ENCODE results near the gene ANKRD35. TPM values are rescaled to one million over a fixed set of nuclear protein-coding genes. Genes with fewer than 3 reads are reported as not detected.

The ANKRD35 gene
- total RNA-seq, 1 donor from 2014 or later: 0.77 TPM

DNA sequence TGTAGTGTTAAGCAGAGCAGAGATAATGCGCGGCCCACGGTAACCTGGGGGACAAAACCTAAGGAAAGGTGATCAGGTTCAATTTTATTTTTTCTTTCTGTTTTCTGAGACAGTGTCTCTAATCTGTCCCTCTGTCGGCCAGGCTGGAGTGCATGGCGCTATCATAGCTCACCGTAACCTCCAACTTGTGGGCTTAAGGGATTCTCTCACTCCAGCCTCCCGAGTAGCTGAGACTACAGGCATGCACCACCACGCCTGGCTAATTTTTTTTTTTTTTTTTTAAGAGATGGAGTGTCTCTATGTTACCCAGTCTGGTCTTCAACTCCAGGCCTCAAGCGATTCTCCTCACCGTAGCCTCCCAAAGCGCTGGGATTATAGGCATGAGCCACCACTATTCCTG lies 724 bp upstream of the ANKRD35 start:
- Histone ChIP-seq H3K27ac (replicated peaks) (peak overlapping the region; percentile 68), H3K9me3 (replicated peaks) (no peaks in the 10 kb centered on the region), H3K4me1 (peaks cover 45% of the 10 kb centered on the region), H3K36me3 (no peaks in the 10 kb centered on the region), H3K4me3 (peak overlapping the region; percentile 85), H3K27me3 (ENCODE audit: low read depth) (no peaks in the 10 kb centered on the region)
- TF ChIP-seq, protein P1, sequence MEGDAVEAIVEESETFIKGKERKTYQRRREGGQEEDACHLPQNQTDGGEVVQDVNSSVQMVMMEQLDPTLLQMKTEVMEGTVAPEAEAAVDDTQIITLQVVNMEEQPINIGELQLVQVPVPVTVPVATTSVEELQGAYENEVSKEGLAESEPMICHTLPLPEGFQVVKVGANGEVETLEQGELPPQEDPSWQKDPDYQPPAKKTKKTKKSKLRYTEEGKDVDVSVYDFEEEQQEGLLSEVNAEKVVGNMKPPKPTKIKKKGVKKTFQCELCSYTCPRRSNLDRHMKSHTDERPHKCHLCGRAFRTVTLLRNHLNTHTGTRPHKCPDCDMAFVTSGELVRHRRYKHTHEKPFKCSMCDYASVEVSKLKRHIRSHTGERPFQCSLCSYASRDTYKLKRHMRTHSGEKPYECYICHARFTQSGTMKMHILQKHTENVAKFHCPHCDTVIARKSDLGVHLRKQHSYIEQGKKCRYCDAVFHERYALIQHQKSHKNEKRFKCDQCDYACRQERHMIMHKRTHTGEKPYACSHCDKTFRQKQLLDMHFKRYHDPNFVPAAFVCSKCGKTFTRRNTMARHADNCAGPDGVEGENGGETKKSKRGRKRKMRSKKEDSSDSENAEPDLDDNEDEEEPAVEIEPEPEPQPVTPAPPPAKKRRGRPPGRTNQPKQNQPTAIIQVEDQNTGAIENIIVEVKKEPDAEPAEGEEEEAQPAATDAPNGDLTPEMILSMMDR (IDR thresholded peaks at IDR 0.05; ENCODE audit: borderline replicate concordance): no peak
- intact Hi-C loops (cut with micrococcal nuclease): no loop called here
- DNase-seq: no peak

DNA sequence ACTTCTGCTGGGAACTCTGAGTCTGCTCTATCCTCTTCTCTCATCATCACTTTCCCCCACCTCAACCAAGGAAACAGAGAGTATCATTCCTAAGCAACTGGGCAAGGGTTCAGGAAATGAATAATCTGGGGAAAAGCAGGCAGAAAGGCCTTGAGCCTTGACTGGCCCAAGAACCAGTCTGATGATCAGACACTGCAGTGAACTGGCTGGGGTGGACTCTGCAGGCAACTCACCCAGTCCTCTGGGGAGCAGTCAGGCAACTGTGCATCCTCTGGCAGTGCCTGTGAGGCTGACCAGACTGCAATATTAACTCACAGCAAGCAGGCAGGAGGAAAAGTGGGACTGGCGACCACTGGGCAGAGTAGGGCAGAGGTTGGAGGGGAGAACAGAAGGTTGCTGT lies 991 bp downstream of the ANKRD35 start:
- H3K4me1 ChIP-seq: peaks cover 28% of the 10 kb centered on the region
- TF ChIP-seq, protein P1 (IDR thresholded peaks at IDR 0.05; ENCODE audit: borderline replicate concordance): no peak
- DNase-seq: no peak
- no peaks in the 10 kb centered on the region for H3K9me3 ChIP-seq (replicated peaks)
- H3K27ac ChIP-seq (replicated peaks): no peak overlapping the region
- H3K27me3 ChIP-seq (ENCODE audit: low read depth): no peaks in the 10 kb centered on the region
- H3K4me3 ChIP-seq: no peak overlapping the region
- H3K36me3 ChIP-seq: no peaks in the 10 kb centered on the region
- intact Hi-C loops (cut with micrococcal nuclease): no loop called here

DNA sequence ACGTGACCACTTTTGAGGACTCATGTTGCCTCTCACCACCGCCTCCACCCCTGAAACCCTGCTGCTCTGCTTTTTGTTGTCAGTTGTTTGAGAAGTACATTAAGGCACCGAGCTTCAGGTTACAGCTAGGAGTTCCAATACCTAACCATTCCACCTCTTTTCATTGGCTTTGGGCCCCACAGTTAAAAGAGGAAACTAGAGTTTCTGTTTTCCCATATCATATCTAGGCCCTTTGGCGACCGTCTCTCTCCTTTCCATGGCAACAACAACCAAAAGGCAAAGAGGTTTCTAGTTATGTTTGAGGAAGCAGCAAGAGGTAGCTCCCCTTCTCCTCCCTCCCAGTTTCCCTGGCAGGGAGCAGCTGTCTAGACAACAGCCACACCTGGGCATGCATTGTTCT lies 5.9 kb downstream of the ANKRD35 start:
- Histone ChIP-seq H3K4me1 (no peaks in the 10 kb centered on the region), H3K9me3 (replicated peaks) (no peaks in the 10 kb centered on the region), H3K27me3 (ENCODE audit: low read depth) (no peaks in the 10 kb centered on the region), H3K36me3 (no peaks in the 10 kb centered on the region), H3K27ac (replicated peaks) (no peak overlapping the region), H3K4me3 (no peak overlapping the region)
- TF ChIP-seq, protein P1 (IDR thresholded peaks at IDR 0.05; ENCODE audit: borderline replicate concordance): no peak
- no peak for DNase-seq
- intact Hi-C loops (cut with micrococcal nuclease): no loop called here

DNA sequence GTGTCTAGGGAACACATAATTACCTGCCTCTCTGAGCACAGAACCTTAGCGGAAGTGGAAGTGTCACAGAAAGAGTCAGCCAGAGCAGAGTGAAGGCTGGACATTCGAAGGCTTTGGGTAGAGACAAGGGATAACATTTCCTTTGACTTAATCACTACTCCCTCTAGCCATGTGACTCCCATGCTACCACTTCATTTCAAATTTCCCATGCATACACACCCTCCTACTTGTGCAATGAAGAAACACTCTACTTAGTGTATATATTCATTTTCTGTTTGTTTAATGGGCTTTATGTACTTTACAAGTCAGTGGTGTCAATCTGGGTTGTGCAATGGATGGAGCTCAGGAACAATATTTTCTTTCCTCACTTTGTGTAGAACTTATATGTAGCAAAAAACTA lies 6.9 kb downstream of the ANKRD35 start:
- Histone ChIP-seq H3K27ac (replicated peaks) (no peak overlapping the region), H3K27me3 (ENCODE audit: low read depth) (no peaks in the 10 kb centered on the region), H3K4me3 (no peak overlapping the region), H3K36me3 (no peaks in the 10 kb centered on the region), H3K9me3 (replicated peaks) (no peaks in the 10 kb centered on the region), H3K4me1 (no peaks in the 10 kb centered on the region)
- intact Hi-C loops (cut with micrococcal nuclease): no loop called here
- no peak for DNase-seq
- TF ChIP-seq, protein P1 (IDR thresholded peaks at IDR 0.05; ENCODE audit: borderline replicate concordance): no peak

GRCh38 chr1:145877923-145878486 lies 7.7 kb downstream of the ANKRD35 start:
- TF ChIP-seq, protein P1 (IDR thresholded peaks at IDR 0.05; ENCODE audit: borderline replicate concordance): no peak
- peaks cover 3% of the 10 kb centered on the region for H3K4me1 ChIP-seq
- no peak overlapping the region for H3K27ac ChIP-seq (replicated peaks)
- no peaks in the 10 kb centered on the region for H3K27me3 ChIP-seq (ENCODE audit: low read depth)
- H3K36me3 ChIP-seq: no peaks in the 10 kb centered on the region
- no peaks in the 10 kb centered on the region for H3K9me3 ChIP-seq (replicated peaks)
- intact Hi-C loops (cut with micrococcal nuclease): no loop called here
- DNase-seq: no peak
- H3K4me3 ChIP-seq: no peak overlapping the region
